ENCODE measurements around the gene ABL1.

ABL1 gene

DNA sequence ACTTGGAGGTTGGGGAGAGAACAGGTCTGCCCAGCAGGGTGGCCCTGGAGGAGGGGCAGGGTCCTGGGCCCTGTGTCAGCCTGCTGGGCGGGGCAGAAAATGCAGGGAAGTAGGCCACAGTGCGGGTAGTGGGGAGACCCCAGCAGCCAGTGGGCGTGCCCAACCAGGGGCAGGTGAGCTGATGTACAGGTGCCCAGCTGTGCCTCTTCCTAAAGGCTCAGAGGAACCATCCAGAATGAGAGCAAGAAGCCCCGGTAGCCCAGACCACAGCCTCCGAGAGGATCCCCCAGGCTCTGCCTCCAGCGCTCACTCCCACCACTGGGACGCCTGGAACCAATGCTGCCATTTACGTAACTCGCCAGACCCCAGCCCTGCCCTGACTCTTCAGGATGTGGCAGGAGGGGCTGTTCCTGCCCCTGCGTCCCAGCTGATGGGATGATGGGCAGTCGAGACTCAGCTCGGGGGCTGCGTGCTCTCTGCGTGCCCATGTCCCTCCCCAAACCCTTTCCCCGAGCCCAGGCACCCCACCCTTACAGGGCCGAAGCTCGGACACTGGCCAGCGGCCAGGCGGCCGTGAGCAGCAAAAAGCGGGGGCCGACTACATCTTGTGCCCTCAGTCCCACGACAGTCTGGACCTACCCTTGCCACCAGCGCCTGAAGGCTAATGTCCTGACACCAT is 79.5 kb downstream of the ABL1 start:
- DNase-seq (ENCODE audit: low read depth), result no peak
- TF ChIP-seq, protein P1, sequence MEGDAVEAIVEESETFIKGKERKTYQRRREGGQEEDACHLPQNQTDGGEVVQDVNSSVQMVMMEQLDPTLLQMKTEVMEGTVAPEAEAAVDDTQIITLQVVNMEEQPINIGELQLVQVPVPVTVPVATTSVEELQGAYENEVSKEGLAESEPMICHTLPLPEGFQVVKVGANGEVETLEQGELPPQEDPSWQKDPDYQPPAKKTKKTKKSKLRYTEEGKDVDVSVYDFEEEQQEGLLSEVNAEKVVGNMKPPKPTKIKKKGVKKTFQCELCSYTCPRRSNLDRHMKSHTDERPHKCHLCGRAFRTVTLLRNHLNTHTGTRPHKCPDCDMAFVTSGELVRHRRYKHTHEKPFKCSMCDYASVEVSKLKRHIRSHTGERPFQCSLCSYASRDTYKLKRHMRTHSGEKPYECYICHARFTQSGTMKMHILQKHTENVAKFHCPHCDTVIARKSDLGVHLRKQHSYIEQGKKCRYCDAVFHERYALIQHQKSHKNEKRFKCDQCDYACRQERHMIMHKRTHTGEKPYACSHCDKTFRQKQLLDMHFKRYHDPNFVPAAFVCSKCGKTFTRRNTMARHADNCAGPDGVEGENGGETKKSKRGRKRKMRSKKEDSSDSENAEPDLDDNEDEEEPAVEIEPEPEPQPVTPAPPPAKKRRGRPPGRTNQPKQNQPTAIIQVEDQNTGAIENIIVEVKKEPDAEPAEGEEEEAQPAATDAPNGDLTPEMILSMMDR (IDR thresholded peaks at IDR 0.05; ENCODE audit: low read depth, low read length, missing control alignments), result no peak

DNA sequence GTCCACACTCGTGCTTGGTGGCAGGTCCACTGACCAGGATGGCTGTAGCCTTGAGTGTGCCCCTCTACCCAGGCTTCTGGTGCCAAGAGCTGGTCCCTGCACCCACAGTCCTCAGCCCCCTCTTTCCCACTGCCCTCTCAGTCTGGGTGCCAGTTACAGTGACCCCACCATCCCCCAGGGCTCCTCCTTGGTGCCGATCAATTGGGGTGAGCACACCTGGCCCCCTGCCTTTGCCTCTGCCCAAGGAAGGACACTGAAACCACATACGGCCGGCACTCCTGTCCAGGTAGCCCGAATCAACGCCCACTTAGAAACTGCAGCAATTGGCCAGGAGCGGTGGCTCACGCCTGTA is 80.0 kb downstream of the ABL1 start:
- TF ChIP-seq, protein P1 (IDR thresholded peaks at IDR 0.05; ENCODE audit: low read depth, low read length, missing control alignments), result no peak
- no peak for DNase-seq (ENCODE audit: low read depth)
- no peak overlapping the region for H3K4me3 ChIP-seq (ENCODE audit: low read depth, low read length)

More for the DNA sequence above, 79.5 kb downstream of the ABL1 start:
- no peak overlapping the region for H3K4me3 ChIP-seq (ENCODE audit: low read depth, low read length)

DNA sequence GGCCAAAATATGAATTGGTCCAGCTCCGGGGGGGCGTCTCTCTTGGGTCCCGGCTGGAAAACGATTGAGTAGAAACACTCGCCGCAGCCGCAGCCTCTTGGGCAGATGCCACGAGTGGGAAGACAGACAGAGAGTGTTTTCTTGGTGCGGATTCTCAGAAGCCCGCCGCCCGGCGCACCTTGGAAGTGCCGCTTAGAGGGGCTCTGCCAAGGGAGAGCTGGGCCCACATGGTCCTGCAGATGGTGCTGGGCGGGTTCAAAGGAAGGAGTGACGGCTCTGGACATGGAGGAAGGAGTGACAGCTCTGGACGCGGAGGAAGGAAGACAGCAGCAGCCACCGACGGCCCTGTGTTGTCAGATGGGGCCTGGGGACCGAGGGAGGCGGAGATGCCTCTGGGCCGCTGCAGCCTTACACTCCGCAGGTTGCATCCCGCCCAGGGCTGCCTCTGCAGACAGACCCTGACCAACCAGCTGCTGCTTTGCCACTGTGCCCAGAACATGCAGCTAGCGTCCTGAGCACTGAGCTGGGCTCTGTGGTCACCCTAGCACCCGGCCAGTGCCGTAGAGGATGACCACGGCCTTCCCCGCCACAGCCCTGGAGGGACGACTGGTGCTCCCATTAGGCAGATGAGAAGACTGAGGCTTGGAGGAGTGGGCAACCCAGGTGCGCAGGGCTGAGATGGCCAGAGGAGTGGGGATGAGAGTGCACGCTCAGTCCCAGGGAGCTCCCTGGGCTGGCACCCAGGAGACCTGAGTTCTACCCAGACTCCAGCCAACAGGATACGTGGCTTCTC is 82.3 kb downstream of the ABL1 start:
- TF ChIP-seq, protein P1 (IDR thresholded peaks at IDR 0.05; ENCODE audit: low read depth, low read length, missing control alignments), result no peak
- H3K4me3 ChIP-seq (ENCODE audit: low read depth, low read length), result no peak overlapping the region
- no peak for DNase-seq (ENCODE audit: low read depth)

DNA sequence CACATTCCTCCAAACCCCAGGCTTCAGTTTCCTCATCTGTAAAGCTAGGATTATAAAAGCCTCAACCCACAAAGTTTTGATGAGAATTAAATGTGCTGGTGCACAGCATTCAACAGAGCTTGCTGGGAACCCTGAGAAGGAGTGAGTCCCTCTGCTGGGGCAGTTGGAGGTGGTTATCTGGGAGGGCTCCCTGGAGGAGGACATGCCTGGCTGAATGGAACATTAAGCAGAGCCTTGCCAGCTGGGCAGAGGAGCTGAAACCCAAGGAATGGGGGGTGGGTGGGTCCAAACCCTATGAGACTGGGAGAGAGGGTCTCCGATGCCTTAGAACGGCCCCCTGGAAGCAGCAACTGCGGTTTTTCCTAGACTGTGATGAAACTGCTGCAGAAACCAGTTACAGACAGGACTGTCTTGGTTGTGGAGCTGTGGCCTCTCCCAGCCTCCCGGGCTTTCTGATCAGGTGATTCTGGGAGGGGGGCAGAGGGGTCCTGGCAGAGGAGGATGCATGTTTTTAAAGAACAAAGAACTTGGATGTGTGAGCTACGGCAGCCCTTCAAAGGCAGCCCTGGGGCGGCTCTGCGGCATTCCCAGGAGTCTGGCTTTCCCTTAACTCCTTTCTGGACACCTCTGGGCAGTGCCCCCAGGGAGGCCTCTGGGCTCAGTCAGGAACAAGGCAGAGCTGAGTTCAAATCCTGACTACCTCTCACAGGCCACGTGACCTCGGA is 83.2 kb downstream of the ABL1 start:
- no peak for DNase-seq (ENCODE audit: low read depth)
- H3K4me3 ChIP-seq (ENCODE audit: low read depth, low read length), result no peak overlapping the region
- TF ChIP-seq, protein P1 (IDR thresholded peaks at IDR 0.05; ENCODE audit: low read depth, low read length, missing control alignments), result no peak

DNA sequence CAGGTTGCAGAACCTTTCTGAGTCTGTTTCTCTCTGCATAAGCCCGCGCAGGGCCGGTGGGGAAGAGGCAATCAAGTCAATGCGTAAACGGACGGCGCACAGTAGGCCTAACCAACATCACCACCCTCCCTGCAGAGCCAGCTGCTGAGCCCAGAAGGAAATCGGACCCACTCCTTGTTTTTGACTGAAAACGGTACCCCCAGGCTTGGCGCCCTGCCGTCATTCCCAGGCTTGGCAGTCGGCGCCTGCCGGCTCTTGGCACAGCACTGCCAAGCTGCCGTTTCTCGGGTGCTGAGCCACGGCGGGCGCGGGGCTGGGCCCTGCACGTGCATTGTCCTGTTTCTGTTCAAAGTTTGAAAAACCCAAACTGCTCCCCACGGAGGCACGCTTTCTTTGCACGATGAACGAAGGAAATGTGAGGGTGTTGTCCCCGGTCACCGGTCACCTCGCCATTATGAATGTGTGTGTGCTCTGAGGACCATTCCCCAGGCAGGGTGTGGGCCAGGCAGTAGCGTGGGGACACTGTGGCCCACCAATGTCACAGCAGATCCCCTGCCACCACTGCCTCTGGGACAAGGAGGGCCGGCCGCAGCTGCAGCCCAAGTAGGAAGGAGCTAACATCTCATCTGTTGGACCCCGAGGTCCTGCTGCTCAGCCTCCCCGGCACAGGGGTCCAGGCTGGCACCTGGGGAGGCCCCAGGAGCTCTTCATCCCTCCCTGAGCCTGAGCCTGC is 83.9 kb downstream of the ABL1 start:
- no peak for DNase-seq (ENCODE audit: low read depth)
- H3K4me3 ChIP-seq (ENCODE audit: low read depth, low read length), result no peak overlapping the region
- TF ChIP-seq, protein P1 (IDR thresholded peaks at IDR 0.05; ENCODE audit: low read depth, low read length, missing control alignments), result no peak

DNA sequence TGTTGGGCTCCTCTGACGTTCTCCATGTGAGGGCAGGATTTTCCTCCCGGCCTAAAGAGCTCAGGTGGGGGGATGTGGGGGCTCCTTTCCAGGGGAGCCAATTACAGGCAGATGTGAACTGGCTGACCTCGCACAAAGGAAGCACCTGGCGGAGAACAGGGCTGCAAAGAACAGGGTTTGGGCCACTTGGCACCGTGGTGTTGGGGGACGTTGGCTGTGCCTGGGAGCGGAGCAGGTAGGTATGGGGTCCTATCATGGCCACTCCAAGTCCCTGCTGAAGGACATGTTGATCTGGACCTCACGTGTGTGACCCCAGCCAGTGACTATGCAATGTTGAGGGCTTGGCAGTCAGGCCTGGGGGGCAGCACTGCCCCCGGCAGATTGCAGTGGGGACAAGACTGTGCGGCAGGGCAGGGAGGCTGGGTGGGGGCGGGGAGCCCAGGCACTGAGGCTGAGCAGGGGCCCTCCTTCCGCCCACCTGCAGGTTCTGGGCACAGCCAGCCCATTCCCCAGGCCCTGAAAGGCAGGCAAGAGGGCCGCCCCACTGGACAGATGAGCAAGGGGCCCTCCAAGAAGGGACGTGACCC is 84.6 kb downstream of the ABL1 start:
- H3K4me3 ChIP-seq (ENCODE audit: low read depth, low read length), result no peak overlapping the region
- TF ChIP-seq, protein P1 (IDR thresholded peaks at IDR 0.05; ENCODE audit: low read depth, low read length, missing control alignments), result no peak
- DNase-seq (ENCODE audit: low read depth), result no peak

Data from GM12864 (cell line).